ENCODE data around the gene MYBPC1. TPM values are rescaled to one million over a fixed set of nuclear protein-coding genes. Genes with fewer than 3 reads are reported as not detected.
A peak's percentile ranks its signal among the peaks of the same experiment; 100 is the strongest.

Gene MYBPC1
- total and polyA plus RNA-seq, 5 experiments from 2014 or later, result not detected

DNA sequence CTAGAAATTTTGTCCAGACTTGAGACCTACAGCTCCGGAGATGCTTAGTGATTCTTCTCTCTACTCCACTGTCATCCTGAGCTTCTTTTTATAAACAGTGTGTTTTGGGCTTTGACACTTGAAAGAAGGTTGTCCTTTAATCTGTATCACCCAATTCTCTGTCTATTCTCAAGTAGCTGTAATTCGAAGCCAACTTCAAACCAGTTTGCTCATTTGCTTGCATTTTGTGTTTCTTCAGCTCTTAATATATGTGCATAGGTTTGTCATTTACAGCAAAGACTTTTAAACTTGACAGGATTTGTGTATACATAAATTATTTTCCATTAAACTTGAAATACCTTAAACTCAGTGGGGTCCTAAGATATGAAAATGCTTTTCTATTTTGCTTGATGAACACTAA is 16.4 kb upstream of the MYBPC1 start:
- H3K36me3 Mint-ChIP-seq, result peaks cover 0 to 2% (median 0%) of the 10 kb centered on the region in 3 donors
- DNase-seq (no peak), ATAC-seq (no peak)
- no peaks in the 10 kb centered on the region for H3K4me1 Mint-ChIP-seq
- no peak overlapping the region for H3K4me3 Mint-ChIP-seq
- no peak overlapping the region for H3K27ac Mint-ChIP-seq
- peaks cover 0 to 4% (median 0%) of the 10 kb centered on the region in 9 donors for H3K9me3 Mint-ChIP-seq
- POLR2A ChIA-PET, result no interaction called here
- peaks cover 0 to 19% (median 10%) of the 10 kb centered on the region in 5 donors for H3K27me3 Mint-ChIP-seq

DNA sequence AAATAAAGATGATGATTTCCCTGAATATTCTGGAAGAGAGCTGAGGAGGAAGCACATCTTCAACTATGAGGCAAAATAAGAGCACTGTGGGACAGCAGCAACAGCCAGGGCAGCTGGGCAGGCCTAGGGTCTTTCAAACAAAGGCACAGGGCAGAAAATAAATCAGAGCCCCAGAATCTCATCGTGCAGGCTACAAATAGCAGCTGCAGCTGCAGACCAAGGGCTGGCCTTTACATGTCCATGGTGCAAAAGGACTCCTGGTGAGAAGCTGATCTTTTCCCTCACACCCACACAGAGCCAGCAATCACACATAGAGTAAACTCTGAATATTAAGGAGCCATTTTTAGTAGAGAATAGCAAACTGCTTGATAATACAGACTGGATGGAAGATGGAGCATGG is 13.6 kb upstream of the MYBPC1 start:
- DNase-seq (no peak), ATAC-seq (no peak)
- H3K27ac Mint-ChIP-seq, result no peak overlapping the region
- peaks cover 0 to 4% (median 0%) of the 10 kb centered on the region in 9 donors for H3K9me3 Mint-ChIP-seq
- POLR2A ChIA-PET, result no interaction called here
- no peaks in the 10 kb centered on the region for H3K4me1 Mint-ChIP-seq
- peaks cover 0 to 24% (median 14%) of the 10 kb centered on the region in 5 donors for H3K27me3 Mint-ChIP-seq
- H3K36me3 Mint-ChIP-seq, result peaks cover 0 to 2% (median 0%) of the 10 kb centered on the region in 3 donors
- H3K4me3 Mint-ChIP-seq, result no peak overlapping the region

GRCh38 chr12:101582937-101583336 is 11.8 kb upstream of the MYBPC1 start:
- peak overlapping the region in 2 of 10 donors; percentile 17 to 18 for H3K27ac Mint-ChIP-seq
- POLR2A ChIA-PET, result no interaction called here
- no peak overlapping the region for H3K4me3 Mint-ChIP-seq
- peaks cover 7 to 27% (median 11%) of the 10 kb centered on the region in 5 donors for H3K27me3 Mint-ChIP-seq
- ATAC-seq (no peak), DNase-seq (no peak)
- no peaks in the 10 kb centered on the region for H3K4me1 Mint-ChIP-seq
- H3K36me3 Mint-ChIP-seq, result peaks cover 0 to 2% (median 0%) of the 10 kb centered on the region in 3 donors
- H3K9me3 Mint-ChIP-seq, result peaks cover 0 to 4% (median 0%) of the 10 kb centered on the region in 9 donors

GRCh38 chr12:101590383-101590782 is 4.4 kb upstream of the MYBPC1 start:
- Mint-ChIP-seq H3K9me3 (no peaks in the 10 kb centered on the region), H3K4me3 (no peak overlapping the region), H3K27ac (no peak overlapping the region), H3K27me3 (peaks cover 0 to 17% (median 2%) of the 10 kb centered on the region in 5 donors), H3K4me1 (no peaks in the 10 kb centered on the region), H3K36me3 (no peaks in the 10 kb centered on the region)
- POLR2A ChIA-PET, result no interaction called here
- no peak for ATAC-seq
- DNase-seq, result no peak

DNA sequence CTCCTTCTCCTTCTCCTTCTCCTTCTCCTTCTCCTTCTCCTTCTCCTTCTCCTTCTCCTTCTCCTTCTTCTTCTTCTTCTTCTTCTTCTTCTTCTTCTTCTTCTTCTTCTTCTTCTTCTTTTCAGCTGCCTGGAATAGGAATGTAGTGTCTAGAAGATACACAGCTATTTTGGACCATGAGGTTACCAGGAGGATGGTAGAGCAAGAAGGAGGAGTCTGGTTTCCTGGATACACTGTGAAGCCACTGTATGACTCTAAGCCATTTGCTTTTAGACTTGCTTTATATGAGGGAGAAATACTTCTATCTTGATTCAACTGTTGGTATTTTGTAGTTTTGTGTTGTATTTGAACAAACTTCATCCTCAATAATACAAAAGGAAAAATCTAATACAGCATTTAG is 3.0 kb upstream of the MYBPC1 start:
- H3K27me3 Mint-ChIP-seq, result peaks cover 0 to 17% (median 2%) of the 10 kb centered on the region in 5 donors
- no peaks in the 10 kb centered on the region for H3K9me3 Mint-ChIP-seq
- no peak for ATAC-seq
- H3K27ac Mint-ChIP-seq, result peak overlapping the region in 1 of 10 donors; percentile 82
- DNase-seq, result no peak
- H3K36me3 Mint-ChIP-seq, result no peaks in the 10 kb centered on the region
- no peak overlapping the region for H3K4me3 Mint-ChIP-seq
- H3K4me1 Mint-ChIP-seq, result no peaks in the 10 kb centered on the region
- POLR2A ChIA-PET, result no interaction called here

DNA sequence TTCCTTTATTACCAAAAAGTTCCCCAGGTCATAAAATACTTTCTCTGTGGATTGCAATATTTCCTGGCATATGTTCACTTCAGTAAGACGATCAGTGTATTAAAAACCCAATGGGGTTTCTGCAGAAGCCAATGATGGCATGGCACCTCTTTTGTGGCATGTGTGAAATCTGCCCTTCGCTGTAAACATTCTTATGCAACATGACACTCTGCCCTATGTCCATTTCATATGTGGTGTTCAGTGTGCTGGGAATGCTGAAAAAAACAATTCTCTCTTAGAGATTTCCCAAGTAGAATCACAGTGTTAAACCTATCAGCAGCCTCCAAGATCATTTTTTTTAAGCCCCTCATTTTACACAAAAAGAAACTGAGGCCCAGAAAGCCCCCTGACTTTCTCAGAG is 2.3 kb upstream of the MYBPC1 start:
- H3K9me3 Mint-ChIP-seq, result no peaks in the 10 kb centered on the region
- POLR2A ChIA-PET, result no interaction called here
- DNase-seq, result no peak
- ATAC-seq, result no peak
- H3K27me3 Mint-ChIP-seq, result peaks cover 0 to 15% (median 2%) of the 10 kb centered on the region in 5 donors
- no peaks in the 10 kb centered on the region for H3K4me1 Mint-ChIP-seq
- H3K4me3 Mint-ChIP-seq, result no peak overlapping the region
- H3K36me3 Mint-ChIP-seq, result no peaks in the 10 kb centered on the region
- H3K27ac Mint-ChIP-seq, result no peak overlapping the region

GRCh38 chr12:101592921-101593320 is 1.9 kb upstream of the MYBPC1 start:
- Mint-ChIP-seq H3K27me3 (peaks cover 0 to 11% (median 2%) of the 10 kb centered on the region in 5 donors), H3K9me3 (no peaks in the 10 kb centered on the region), H3K27ac (no peak overlapping the region), H3K4me3 (no peak overlapping the region), H3K36me3 (no peaks in the 10 kb centered on the region), H3K4me1 (no peaks in the 10 kb centered on the region)
- ATAC-seq, result no peak
- POLR2A ChIA-PET, result no interaction called here
- no peak for DNase-seq

DNA sequence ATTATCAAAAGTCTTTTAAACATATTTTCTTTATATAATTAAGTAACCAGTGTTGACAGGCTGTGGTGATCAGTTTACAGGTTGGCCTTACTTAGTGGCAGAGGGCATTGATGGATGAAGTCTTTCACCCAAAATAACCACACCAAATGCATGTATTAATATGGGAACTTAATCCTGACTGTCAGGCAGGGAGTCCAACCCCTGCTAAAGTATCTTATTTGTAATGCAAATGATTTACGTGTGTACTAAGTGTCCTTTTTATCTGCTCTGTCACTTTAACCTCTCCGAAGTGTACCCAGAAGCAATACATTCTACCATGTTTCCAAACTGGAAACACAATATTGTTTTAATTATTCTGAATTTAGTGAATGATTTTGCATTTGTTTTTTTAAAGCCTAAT is 1.4 kb downstream of the MYBPC1 start:
- Mint-ChIP-seq H3K9me3 (no peaks in the 10 kb centered on the region), H3K27me3 (peaks cover 0 to 7% (median under 1%) of the 10 kb centered on the region in 5 donors), H3K4me3 (no peak overlapping the region), H3K27ac (no peak overlapping the region), H3K4me1 (no peaks in the 10 kb centered on the region), H3K36me3 (no peaks in the 10 kb centered on the region)
- POLR2A ChIA-PET, result no interaction called here
- DNase-seq, result no peak
- no peak for ATAC-seq

- Mint-ChIP-seq H3K9me3 (no peaks in the 10 kb centered on the region), H3K27ac (no peak overlapping the region), H3K27me3 (peaks cover 0 to 7% (median 0%) of the 10 kb centered on the region in 5 donors), H3K4me3 (no peak overlapping the region), H3K4me1 (no peaks in the 10 kb centered on the region), H3K36me3 (no peaks in the 10 kb centered on the region)
- DNase-seq, result no peak
- POLR2A ChIA-PET, result no interaction called here
- ATAC-seq, result no peak
Observed at GRCh38 chr12:101597164-101597563, 2.4 kb downstream of the MYBPC1 start.

GRCh38 chr12:101598483-101598882 is 3.7 kb downstream of the MYBPC1 start:
- DNase-seq (no peak), ATAC-seq (no peak)
- H3K27me3 Mint-ChIP-seq, result peaks cover 0 to 7% (median 0%) of the 10 kb centered on the region in 5 donors
- POLR2A ChIA-PET, result no interaction called here
- no peak overlapping the region for H3K27ac Mint-ChIP-seq
- H3K4me3 Mint-ChIP-seq, result no peak overlapping the region
- no peaks in the 10 kb centered on the region for H3K36me3 Mint-ChIP-seq
- no peaks in the 10 kb centered on the region for H3K4me1 Mint-ChIP-seq
- no peaks in the 10 kb centered on the region for H3K9me3 Mint-ChIP-seq

- ATAC-seq, result no peak
- Mint-ChIP-seq H3K36me3 (no peaks in the 10 kb centered on the region), H3K4me1 (no peaks in the 10 kb centered on the region), H3K4me3 (no peak overlapping the region), H3K9me3 (no peaks in the 10 kb centered on the region), H3K27ac (no peak overlapping the region), H3K27me3 (peaks cover 0 to 7% (median 0%) of the 10 kb centered on the region in 5 donors)
- POLR2A ChIA-PET, result no interaction called here
- no peak for DNase-seq
Observed at GRCh38 chr12:101599311-101599710, 4.5 kb downstream of the MYBPC1 start.

DNA sequence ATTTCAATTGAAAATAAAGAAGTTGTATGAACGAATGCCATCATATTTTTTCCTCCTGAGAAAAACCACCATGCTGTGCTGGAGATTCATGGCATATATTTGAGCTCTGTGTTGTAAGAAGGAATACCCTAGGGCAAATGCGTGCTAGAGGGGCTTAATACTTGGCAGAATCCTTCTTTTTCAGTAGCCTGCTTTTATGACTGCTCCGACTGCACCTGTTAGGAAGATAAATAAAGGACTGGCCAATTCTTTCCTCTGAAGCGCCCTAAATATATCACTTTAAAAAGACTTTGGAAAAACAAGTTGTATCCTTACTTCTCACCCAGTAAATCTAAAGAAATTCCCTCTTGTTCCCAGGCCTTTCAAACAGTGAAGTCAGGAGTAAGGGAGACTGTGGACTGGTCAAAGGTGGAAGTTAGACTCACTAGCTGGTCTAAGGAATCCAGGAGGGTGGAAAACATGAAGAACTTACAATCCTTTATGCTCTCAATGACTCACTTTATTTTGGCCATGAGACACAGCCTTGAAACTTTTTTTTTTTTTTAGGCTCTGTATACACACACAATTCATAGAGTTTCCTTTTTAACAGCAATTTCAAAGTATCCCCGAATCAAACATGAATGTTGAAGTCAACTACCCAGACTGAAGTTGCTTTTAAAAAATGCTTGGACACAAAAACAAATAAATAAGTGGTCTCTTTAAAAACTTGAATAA is 5.2 kb downstream of the MYBPC1 start:
- ATAC-seq (no peak), DNase-seq (no peak)
- Mint-ChIP-seq H3K4me3 (no peak overlapping the region), H3K4me1 (no peaks in the 10 kb centered on the region), H3K27ac (no peak overlapping the region), H3K27me3 (peaks cover 0 to 6% (median 0%) of the 10 kb centered on the region in 5 donors), H3K9me3 (no peaks in the 10 kb centered on the region), H3K36me3 (no peaks in the 10 kb centered on the region)
- POLR2A ChIA-PET, result no interaction called here

- POLR2A ChIA-PET, result no interaction called here
- ATAC-seq, result no peak
- Mint-ChIP-seq H3K9me3 (no peaks in the 10 kb centered on the region), H3K27ac (no peak overlapping the region), H3K36me3 (no peaks in the 10 kb centered on the region), H3K4me3 (no peak overlapping the region), H3K27me3 (peaks cover 0 to 6% (median 0%) of the 10 kb centered on the region in 5 donors), H3K4me1 (no peaks in the 10 kb centered on the region)
- no peak for DNase-seq
Observed at GRCh38 chr12:101604132-101604531, 9.4 kb downstream of the MYBPC1 start.

DNA sequence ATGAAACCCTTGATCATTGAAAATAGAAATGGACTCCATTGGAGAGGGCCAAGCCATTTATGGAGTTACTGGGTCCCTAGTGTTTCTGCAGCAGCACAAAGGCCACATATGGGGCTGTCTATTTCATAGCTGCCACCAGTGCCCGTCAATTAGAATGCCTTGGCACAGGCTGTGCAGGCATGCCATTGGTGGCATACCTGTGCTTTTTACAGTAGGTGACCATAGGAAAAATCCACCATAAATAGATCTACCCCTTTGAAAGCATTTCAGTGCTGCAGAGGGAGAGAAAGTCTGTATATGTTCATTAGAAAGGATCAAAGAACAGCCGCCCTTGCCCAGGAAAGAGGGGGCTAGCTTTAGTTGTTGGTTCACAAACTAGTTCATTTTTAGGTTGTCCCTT is 13.1 kb downstream of the MYBPC1 start:
- no peak for ATAC-seq
- POLR2A ChIA-PET, result no interaction called here
- DNase-seq, result no peak
- H3K4me1 Mint-ChIP-seq, result no peaks in the 10 kb centered on the region
- peaks cover 0 to 1% (median 0%) of the 10 kb centered on the region in 5 donors for H3K27me3 Mint-ChIP-seq
- no peaks in the 10 kb centered on the region for H3K36me3 Mint-ChIP-seq
- no peak overlapping the region for H3K4me3 Mint-ChIP-seq
- H3K27ac Mint-ChIP-seq, result no peak overlapping the region
- H3K9me3 Mint-ChIP-seq, result no peaks in the 10 kb centered on the region
